Transverse colon (tissue), 3 donors: ENCODE measurements around the gene MRPL37.

Experiments used
- POLR2A ChIP-seq: fragments of 450-650 bp; IDR thresholded peaks from one replicate; pipeline ENCODE4 v1.6.1; 2016; ENCODE audit warnings: antibody characterized with exemption, mild to moderate bottlenecking, moderate library complexity
- TF ChIP-seq, protein P1 (sequence below), 5 experiments: fragments of 200-600 bp in 3 of 5; fragments of 450-650 bp in 2 of 5; sonication (generic) in 3 of 5; IDR thresholded peaks; 1 replicate in 2 of 5; 2 replicates in 3 of 5; pipeline ENCODE4 v1.5.1; 2016 to 2017; ENCODE audit warnings: antibody characterized with exemption in 5 of 5, inconsistent platforms in 3 of 5, mild to moderate bottlenecking in 2 of 5, moderate library complexity in 1 of 5

DNA sequence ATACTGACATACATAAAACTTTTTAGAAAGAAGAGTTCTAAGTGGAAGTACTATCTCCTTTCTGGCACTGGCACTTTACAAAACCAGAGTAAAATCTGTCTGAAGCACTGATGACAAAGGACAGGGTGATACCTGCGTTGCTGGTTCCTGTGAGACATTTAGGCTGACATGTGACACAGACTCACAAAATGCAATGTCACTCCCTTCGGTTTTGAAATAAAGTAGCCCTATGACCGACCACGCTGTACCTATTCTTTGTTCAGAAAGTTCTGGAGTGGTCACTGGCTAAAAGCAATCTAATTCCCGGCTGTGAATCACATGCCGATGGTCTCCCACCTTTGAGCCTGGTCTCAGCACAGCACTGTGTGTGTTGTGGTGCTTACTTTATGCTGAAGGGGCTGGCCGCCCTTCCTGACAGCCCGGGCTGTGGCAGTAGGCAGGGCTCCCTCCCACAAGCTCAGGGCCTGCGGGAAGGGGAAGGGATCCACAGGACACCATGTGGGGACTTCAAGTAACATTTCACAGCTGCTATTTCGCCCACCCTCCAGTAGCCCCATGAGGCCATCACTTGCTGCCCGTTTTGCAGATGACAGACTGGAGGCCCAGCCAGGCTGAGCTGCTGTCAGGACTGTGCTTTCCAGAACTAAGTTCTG lies 48.0 kb downstream of the MRPL37 start:
- TF ChIP-seq, protein P1, sequence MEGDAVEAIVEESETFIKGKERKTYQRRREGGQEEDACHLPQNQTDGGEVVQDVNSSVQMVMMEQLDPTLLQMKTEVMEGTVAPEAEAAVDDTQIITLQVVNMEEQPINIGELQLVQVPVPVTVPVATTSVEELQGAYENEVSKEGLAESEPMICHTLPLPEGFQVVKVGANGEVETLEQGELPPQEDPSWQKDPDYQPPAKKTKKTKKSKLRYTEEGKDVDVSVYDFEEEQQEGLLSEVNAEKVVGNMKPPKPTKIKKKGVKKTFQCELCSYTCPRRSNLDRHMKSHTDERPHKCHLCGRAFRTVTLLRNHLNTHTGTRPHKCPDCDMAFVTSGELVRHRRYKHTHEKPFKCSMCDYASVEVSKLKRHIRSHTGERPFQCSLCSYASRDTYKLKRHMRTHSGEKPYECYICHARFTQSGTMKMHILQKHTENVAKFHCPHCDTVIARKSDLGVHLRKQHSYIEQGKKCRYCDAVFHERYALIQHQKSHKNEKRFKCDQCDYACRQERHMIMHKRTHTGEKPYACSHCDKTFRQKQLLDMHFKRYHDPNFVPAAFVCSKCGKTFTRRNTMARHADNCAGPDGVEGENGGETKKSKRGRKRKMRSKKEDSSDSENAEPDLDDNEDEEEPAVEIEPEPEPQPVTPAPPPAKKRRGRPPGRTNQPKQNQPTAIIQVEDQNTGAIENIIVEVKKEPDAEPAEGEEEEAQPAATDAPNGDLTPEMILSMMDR (IDR thresholded peaks at IDR 0.05), result no peak
- TF ChIP-seq POLR2A, result no peak
